HS-27A (cell line): ENCODE results near the gene AGGF1.
"Not testable (repeated sequence)": the region's sequence is repeated elsewhere in the genome, so short reads cannot be mapped to it uniquely, and the experiment has no call there.

Experiments
- DNase-seq: peaks from one replicate; pipeline ENCODE4 v3.0.0-alpha.2; 2012; ENCODE audit warnings: low read depth, missing footprints

The AGGF1 gene

GRCh38 chr5:77028631-77029375 is 1.4 kb upstream of the AGGF1 start:
- no peak for DNase-seq

- no peak for DNase-seq
Measured at GRCh38 chr5:77029376-77029885, 773 bp upstream of the AGGF1 start.

- DNase-seq: no peak
Measured at GRCh38 chr5:77031891-77032290, 1.7 kb downstream of the AGGF1 start.

- no peak for DNase-seq
Measured at GRCh38 chr5:77032635-77033034, 2.4 kb downstream of the AGGF1 start.

- no peak for DNase-seq
Measured at GRCh38 chr5:77033338-77033737, 3.1 kb downstream of the AGGF1 start.

- DNase-seq: no peak
Measured at GRCh38 chr5:77035950-77036349, 5.7 kb downstream of the AGGF1 start.

- DNase-seq: no peak
Measured at GRCh38 chr5:77046416-77047073, 16.3 kb downstream of the AGGF1 start.

GRCh38 chr5:77064040-77064439 is 33.8 kb downstream of the AGGF1 start:
- DNase-seq: no peak

GRCh38 chr5:77065256-77065655 is 35.1 kb downstream of the AGGF1 start:
- no peak for DNase-seq

GRCh38 chr5:77066184-77066583 is 36.0 kb downstream of the AGGF1 start:
- DNase-seq: no peak

GRCh38 chr5:77066823-77067442 is 36.7 kb downstream of the AGGF1 start:
- no peak for DNase-seq

GRCh38 chr5:77073667-77074066 is 43.5 kb downstream of the AGGF1 start:
- no peak for DNase-seq

GRCh38 chr5:77074745-77075144 is 44.5 kb downstream of the AGGF1 start:
- no peak for DNase-seq

GRCh38 chr5:77076961-77077828 is 47.0 kb downstream of the AGGF1 start:
- no peak for DNase-seq

- DNase-seq: no peak
Measured at GRCh38 chr5:77077829-77078176, 47.6 kb downstream of the AGGF1 start.

- DNase-seq: not testable (repeated sequence)
Measured at GRCh38 chr5:77080479-77080878, 50.3 kb downstream of the AGGF1 start.

GRCh38 chr5:77080905-77081304 is 50.7 kb downstream of the AGGF1 start:
- DNase-seq: no peak

GRCh38 chr5:77082280-77082679 is 52.1 kb downstream of the AGGF1 start:
- DNase-seq: no peak

GRCh38 chr5:77083088-77083487 is 52.9 kb downstream of the AGGF1 start:
- no peak for DNase-seq

- no peak for DNase-seq
Measured at GRCh38 chr5:77086368-77086688, 56.1 kb downstream of the AGGF1 start.

- DNase-seq: peak; percentile 51
Measured at GRCh38 chr5:77086689-77087483, 56.7 kb downstream of the AGGF1 start, which contains the start of gene ZBED3. ZBED3 (minus strand) TSS chr5:77087285; CDS start chr5:77077878, 9,407 bp downstream.
